ENCODE results near the gene DNLZ. TPM values are rescaled to one million over a fixed set of nuclear protein-coding genes. Genes with fewer than 3 reads are reported as not detected.

The DNLZ gene
- total RNA-seq, 1 donor from 2014 or later: 4.1 TPM

DNA sequence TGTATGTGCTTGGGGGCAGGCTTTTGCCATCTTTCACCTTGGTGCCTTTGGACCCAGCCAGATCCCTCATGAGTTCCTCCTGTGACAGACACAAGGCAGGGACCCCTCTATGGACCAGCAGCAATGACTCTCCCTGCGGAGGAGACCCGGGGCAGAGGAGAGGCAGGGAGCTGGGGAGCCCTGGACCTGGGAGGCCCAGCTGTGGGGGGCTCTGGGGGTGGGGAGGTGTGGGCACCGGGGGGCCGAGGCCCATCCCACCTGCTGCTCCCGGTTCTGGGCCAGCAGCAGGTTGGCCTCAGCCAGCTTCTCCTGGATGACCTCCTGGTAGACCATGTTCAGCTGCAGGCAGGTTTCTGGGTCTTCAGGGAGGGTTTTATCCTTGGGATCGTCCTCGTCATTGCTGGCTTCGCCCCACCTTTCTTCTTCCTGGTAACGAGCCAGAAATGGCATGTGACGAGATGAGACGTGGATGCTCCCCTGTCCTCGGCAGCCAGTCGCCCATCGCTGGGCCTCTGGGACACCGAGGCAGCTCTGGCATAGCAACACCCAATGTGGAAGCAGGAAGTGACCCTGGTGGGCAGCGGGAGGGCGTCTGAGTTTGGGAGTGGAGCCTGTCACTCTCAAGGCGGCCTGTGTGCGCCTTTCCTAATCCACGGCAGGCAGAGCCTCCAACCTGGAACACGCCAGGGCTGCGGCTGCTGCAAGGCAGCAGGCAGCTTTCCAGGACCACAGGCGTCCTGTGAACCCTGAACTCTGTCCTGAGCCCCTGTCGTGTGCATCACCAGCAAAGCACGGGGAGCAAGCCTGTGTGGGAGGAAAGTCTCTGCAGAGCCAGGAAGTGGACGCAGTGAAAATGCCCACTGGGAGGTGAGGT is 32.0 kb upstream of the DNLZ start:
- no peak for DNase-seq

- DNase-seq: no peak
Observed at GRCh38 chr9:136395020-136395340, 31.4 kb upstream of the DNLZ start.

DNA sequence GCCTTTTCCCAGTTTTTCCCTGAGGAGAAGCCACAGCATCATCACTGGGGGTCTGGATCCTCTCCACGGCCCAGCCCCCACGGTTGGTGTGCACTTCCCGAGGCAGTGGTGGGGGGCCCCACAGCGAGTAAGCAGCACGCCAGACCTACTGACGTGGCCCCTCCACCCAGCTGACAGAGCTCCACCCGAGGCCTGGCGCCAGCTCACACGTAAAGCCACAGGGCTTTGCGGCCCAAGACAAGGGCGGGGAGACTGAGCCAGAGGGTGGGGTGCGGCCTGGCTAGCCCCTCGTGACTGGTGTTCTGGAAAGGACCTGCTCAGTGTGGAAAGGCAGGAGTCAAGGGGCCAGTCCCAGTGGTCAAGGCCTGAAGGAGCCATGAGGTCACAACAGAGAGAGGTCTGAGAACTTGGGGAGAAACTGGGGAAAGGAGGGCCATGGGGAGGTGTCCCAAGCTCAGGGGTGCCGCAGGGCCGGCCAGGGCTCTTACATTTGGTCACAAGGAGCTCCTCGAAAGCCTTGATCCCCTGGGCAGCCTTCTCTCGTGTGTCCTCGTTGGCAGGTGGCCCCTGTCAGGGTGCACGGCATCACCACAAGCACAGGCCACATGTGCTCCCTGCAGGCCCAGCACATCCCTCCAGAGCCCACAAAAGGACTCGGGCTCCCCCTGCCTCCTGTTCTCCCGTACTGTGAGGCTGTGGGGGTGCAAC is 30.9 kb upstream of the DNLZ start:
- no peak for DNase-seq

GRCh38 chr9:136393531-136393930 is 30.0 kb upstream of the DNLZ start:
- DNase-seq: no peak

- DNase-seq: no peak
Observed at GRCh38 chr9:136392538-136393449, 29.2 kb upstream of the DNLZ start.

- no peak for DNase-seq
Observed at GRCh38 chr9:136391737-136392537, 28.4 kb upstream of the DNLZ start.

DNA sequence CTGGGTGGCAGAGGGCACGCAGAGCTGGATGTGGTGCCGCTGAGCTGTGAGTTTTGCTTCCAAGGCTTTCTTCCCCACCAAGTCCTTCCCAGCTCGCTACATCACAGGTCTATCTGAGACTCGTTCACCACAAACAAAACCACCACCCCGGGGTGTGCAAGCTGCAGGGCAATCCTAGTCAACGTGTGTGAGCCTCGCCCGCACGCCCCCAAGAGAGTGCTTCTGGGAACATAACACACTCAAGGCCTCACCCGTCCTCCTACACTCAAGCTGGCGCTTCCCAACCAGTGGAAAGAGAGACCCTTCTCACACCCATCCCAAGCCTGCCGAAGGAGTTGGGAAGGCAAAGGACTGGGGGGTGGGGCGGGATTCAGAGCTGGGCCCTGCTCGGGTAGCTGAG is 25.9 kb upstream of the DNLZ start:
- DNase-seq: no peak

DNA sequence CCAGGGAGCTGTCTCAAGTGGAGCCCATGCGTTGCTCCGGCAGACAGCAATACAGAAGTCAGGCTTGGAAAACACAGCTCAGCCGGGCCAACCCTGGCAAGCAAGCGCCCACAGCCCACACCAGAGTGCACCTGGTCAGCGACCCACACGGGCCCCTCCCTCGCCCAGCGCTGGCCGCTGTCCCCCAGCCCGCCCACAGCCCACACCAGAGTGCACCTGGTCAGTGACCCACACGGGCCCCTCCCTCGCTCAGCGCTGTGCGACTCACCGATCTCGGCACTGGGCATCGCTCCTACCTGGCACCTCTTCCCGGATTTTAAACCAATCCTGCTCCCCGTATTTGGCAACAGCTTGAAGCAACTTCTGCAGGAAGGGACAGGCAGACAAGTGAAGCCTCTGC is 23.7 kb upstream of the DNLZ start:
- DNase-seq: no peak

DNA sequence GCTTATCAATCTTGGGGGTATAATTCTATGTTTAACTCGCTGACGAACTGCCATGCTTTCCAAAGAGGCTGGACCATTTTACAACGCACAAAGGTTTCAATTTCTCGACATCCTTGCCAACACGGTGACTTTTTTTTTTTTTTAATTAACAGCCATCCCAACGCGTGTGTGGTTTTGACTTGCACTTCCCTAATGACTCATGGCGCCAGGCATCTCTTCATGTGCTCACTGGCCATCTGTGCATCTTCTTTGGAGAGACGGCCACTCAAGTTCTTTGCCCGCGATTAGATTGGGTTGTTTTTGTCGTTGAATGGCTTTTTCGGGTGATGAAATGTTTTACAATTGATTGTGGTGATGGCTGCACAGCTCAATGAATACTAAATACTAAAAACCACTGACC is 22.5 kb upstream of the DNLZ start:
- DNase-seq: no peak

- no peak for DNase-seq
Observed at GRCh38 chr9:136385015-136385414, 21.5 kb upstream of the DNLZ start.

DNA sequence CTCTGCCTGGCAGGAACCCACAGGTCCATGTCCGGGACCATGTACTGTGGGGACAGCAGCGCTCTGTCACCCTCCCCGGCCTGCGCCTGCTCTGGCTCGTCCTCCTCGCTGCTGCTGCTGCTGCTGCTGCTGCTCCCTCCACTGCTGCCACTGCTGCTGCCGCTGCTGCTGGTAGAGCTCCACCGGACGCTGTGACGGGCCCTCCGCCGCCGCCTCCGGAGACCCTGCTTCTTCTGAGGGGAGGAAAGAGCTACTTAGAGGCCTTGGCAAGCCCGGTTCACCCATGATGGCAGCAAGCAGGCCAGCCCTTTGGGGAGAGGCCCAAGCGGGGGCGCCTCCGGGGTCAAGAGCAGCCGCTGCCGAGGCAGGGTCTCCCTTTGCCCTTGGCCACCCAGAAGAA is 19.9 kb upstream of the DNLZ start:
- no peak for DNase-seq

- no peak for DNase-seq
Observed at GRCh38 chr9:136381966-136382513, 18.5 kb upstream of the DNLZ start.

DNA sequence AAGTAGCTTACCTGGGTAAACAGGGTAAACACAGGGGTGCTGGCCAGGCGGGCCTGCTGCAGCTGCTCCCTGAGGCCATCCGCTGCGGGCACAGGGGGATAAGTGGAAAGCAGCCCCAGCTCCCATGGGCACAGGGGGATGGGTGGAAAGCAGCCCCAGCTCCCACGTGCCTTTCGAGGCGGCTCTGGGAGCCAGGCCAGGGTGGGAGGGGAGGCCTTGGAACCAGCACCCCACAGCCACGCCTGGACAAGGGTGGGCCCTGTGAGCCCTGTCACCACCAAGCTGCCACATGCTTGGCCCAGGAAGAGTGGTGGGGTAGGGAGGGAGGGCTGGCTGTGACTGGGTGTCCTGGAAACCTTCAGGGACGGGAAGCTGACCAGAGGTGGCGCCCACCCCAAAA is 17.8 kb upstream of the DNLZ start:
- DNase-seq: no peak

GRCh38 chr9:136380381-136380780 is 16.8 kb upstream of the DNLZ start:
- DNase-seq: no peak

DNA sequence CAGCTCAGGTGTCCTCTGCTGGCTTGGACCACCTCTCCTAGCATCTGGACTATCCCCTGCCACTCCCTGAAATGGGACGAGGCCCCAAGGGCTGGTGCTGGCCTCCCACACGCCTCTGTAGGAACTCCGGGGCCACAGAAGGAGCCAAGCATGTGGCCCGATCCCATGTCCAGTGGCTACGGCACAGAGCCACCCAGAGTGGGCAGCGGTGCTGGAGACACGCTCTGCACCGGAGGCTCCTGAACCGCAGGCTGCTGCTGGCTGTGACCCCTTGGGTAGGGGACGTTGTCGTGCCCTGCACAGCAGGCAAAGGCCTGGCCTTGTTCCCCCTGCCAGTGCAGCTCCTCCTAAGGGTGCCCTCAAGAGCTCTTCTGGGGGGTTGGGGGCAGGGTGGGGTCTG is 16.3 kb upstream of the DNLZ start:
- DNase-seq: no peak

- no peak for DNase-seq
Observed at GRCh38 chr9:136379401-136379800, 15.9 kb upstream of the DNLZ start.

DNA sequence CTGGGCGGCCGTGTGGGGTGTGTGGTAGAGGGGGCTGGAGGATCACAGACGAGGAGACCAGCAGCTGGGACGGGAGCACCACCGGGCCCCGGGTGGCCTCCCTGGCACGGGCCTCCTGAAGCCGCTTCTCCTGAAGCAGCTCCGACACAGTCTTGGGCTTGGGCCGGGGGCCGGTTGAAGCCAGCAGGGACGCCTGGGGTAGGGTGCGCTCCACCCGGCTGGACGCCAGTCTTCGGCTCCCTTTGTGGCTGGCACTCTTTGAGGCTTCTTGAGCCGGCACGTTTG is 15.4 kb upstream of the DNLZ start:
- DNase-seq: no peak

GRCh38 chr9:136378170-136379002 is 14.8 kb upstream of the DNLZ start:
- no peak for DNase-seq

- DNase-seq: no peak
Observed at GRCh38 chr9:136377341-136378169, 14.0 kb upstream of the DNLZ start.

DNA sequence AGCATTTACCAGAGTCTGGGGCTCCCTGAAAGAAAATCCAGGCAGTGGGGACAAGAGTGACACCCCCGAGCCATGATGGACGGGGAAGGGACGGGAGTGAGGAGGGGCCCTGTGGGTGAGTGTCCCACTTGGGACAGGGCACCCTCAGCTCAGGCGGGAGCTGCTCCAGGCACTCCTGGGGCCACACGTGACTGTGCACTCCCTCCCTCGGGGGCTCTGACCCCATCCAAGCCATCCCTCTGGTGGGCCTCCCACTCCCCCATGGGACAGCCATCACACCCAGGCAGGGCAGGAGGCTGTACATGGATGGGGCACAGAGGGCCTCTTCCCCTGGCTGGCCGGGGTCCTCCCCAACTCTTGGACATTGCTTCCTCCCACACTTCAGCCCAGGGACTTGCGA is 12.9 kb upstream of the DNLZ start:
- DNase-seq: no peak
